ENCODE measurements around the gene CCN2. TPM values are rescaled to one million over a fixed set of nuclear protein-coding genes. Genes with fewer than 3 reads are reported as not detected.

CCN2 gene
- total and polyA plus RNA-seq, 2 experiments from 2014 or later = 147 to 300 TPM

DNA sequence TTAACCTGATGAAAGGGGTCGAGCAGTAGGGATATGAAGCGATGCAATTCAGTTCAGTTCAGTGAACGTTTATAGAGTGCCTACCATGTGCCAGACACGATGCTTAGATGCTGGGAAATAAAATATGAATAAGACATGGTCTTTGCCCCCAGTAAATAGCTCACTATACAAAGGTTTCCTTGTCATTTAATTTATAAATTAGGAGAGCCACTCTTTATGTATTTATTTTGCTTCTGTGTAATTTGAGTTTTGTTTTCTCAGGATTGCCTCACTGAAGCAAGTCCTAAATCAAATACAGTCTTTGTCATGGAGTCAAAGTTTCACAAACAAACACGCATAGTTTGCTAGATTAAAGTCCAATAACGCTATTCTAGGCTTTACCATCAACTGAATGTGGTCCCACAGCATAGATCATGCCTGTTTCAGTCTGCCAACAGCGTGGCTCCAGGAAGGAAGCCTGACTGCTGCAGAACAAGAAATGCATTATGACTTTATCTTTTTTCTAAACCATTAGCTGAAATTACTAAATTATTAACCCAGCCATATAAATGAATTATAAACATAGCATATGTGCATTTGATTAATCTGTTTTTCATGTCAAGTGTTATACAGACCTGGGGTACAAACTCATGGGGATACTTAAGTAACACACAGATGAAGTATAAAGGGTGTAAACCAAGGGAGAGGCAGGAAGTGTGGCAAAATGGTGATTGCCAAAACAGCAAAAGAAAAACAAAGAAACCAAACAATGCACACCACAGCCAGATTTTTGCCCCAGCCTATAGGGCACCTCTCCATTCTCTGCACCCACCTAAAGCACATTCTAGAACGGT, 29.8 kb upstream of the CCN2 start:
- Histone ChIP-seq H4K20me1 (ENCODE audit: insufficient read depth, poor library complexity, severe bottlenecking) (no peaks in the 10 kb centered on the region), H3K4me2 (peak overlapping the region; percentile 38), H3K4me1 (ENCODE audit: insufficient read depth) (peaks cover 26% of the 10 kb centered on the region), H3K4me3 (no peak overlapping the region), H3K36me3 (replicated peaks; ENCODE audit: insufficient read depth, low read depth) (no peaks in the 10 kb centered on the region), H3K9me2 (replicated peaks; ENCODE audit: insufficient read depth) (no peaks in the 10 kb centered on the region), H2AFZ (no peak overlapping the region), H3K9me3 (ENCODE audit: low read depth) (no peaks in the 10 kb centered on the region), H3K27me3 (no peaks in the 10 kb centered on the region), H3K79me2 (no peaks in the 10 kb centered on the region), H3K27ac (peak overlapping the region; percentile 21)
- DNase-seq (ENCODE audit: low spot score) = peak; percentile 38
- WGBS (ENCODE audit: low lambda C conversion rate, missing lambda C conversion rate) = 62% methylated on average over 8 of the region's 8 CpGs
- TF ChIP-seq EZH2phosphoT487 (IDR thresholded peaks at IDR 0.05; ENCODE audit: low read depth, severe bottlenecking, unreplicated experiment) = no peak
- TF ChIP-seq EZH2 (IDR thresholded peaks at IDR 0.05; ENCODE audit: borderline replicate concordance) = no peak
- TF ChIP-seq, protein P1, sequence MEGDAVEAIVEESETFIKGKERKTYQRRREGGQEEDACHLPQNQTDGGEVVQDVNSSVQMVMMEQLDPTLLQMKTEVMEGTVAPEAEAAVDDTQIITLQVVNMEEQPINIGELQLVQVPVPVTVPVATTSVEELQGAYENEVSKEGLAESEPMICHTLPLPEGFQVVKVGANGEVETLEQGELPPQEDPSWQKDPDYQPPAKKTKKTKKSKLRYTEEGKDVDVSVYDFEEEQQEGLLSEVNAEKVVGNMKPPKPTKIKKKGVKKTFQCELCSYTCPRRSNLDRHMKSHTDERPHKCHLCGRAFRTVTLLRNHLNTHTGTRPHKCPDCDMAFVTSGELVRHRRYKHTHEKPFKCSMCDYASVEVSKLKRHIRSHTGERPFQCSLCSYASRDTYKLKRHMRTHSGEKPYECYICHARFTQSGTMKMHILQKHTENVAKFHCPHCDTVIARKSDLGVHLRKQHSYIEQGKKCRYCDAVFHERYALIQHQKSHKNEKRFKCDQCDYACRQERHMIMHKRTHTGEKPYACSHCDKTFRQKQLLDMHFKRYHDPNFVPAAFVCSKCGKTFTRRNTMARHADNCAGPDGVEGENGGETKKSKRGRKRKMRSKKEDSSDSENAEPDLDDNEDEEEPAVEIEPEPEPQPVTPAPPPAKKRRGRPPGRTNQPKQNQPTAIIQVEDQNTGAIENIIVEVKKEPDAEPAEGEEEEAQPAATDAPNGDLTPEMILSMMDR (IDR thresholded peaks at IDR 0.05; ENCODE audit: poor library complexity) = no peak

DNA sequence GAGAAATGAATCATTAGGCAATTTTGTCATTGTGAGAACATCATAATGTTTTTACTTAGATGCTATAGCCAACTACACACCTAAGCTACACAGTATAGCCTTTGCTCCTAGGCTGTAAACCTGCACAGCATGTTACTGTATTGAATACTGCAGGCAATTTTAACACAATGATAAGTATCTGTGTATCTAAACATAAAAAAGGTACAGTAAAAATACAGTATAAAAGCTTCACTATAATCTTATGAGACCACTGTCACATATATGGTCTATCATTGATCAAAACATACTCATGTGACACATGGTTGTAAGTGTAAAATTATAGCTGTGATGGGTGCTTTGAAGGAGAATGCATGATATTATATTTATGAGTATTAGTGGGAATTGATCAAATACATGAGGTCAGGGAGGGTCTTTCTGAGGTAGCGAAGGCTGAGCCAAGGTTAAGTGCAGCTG, 29.2 kb upstream of the CCN2 start:
- Histone ChIP-seq H4K20me1 (ENCODE audit: insufficient read depth, poor library complexity, severe bottlenecking) (no peaks in the 10 kb centered on the region), H3K27me3 (no peaks in the 10 kb centered on the region), H3K79me2 (no peaks in the 10 kb centered on the region), H3K4me1 (ENCODE audit: insufficient read depth) (peaks cover 26% of the 10 kb centered on the region), H3K27ac (peak overlapping the region; percentile 12), H3K4me3 (no peak overlapping the region), H3K9me2 (replicated peaks; ENCODE audit: insufficient read depth) (no peaks in the 10 kb centered on the region), H3K9me3 (ENCODE audit: low read depth) (no peaks in the 10 kb centered on the region), H3K4me2 (no peak overlapping the region), H3K36me3 (replicated peaks; ENCODE audit: insufficient read depth, low read depth) (no peaks in the 10 kb centered on the region), H2AFZ (no peak overlapping the region)
- 79% methylated on average over 1 of the region's 1 CpG for WGBS (ENCODE audit: low lambda C conversion rate, missing lambda C conversion rate)
- TF ChIP-seq EZH2 (IDR thresholded peaks at IDR 0.05; ENCODE audit: borderline replicate concordance) (no peak), EZH2phosphoT487 (IDR thresholded peaks at IDR 0.05; ENCODE audit: low read depth, severe bottlenecking, unreplicated experiment) (no peak)
- TF ChIP-seq, protein P1 (IDR thresholded peaks at IDR 0.05; ENCODE audit: poor library complexity) = no peak
- no peak for DNase-seq (ENCODE audit: low spot score)

DNA sequence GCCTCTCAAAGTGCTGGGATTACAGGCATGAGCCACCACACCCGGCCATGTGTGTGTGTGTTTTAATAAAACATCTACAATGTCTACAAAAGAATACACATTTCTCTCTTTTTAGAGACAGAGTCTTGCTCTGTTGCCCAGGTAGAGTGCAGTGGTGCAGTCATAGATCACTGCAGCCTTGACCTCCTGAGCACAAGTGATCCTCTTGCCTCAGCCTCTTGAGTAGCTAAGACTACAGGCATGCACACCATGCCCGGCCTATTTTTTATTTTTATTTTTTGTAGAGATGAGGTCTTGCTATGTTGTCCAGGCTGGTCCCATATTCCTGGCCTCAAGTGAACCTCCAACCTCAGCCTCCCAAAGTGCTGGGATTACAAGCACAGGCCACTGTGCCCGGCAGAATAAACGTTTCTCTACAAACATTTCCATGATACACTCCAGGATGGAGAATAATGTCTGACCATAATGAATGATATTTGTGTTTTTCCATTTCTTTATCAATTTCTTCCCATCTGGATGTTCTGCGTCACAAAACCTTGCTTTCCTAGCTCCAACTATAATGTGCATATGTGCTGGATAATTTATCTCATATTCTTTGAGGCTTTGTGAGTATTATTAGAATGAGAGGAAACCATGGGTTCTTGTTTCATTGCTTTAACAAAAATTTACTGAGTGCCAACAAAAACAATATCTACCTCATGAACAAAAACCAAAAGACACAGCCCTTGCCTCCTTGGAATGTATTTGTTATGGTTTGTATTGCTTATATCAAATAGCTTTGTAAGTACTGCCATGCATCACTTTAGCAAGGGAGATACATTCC, 28.6 kb upstream of the CCN2 start:
- no peak overlapping the region for H2AFZ ChIP-seq
- H3K4me3 ChIP-seq = no peak overlapping the region
- no peaks in the 10 kb centered on the region for H4K20me1 ChIP-seq (ENCODE audit: insufficient read depth, poor library complexity, severe bottlenecking)
- no peak overlapping the region for H3K27ac ChIP-seq
- H3K27me3 ChIP-seq = no peaks in the 10 kb centered on the region
- peaks cover 26% of the 10 kb centered on the region for H3K4me1 ChIP-seq (ENCODE audit: insufficient read depth)
- no peak overlapping the region for H3K4me2 ChIP-seq
- TF ChIP-seq EZH2phosphoT487 (IDR thresholded peaks at IDR 0.05; ENCODE audit: low read depth, severe bottlenecking, unreplicated experiment) (no peak), EZH2 (IDR thresholded peaks at IDR 0.05; ENCODE audit: borderline replicate concordance) (no peak)
- TF ChIP-seq, protein P1 (IDR thresholded peaks at IDR 0.05; ENCODE audit: poor library complexity) = no peak
- no peaks in the 10 kb centered on the region for H3K9me2 ChIP-seq (replicated peaks; ENCODE audit: insufficient read depth)
- no peaks in the 10 kb centered on the region for H3K79me2 ChIP-seq
- WGBS (ENCODE audit: low lambda C conversion rate, missing lambda C conversion rate) = 91% methylated on average over 5 of the region's 5 CpGs
- no peak for DNase-seq (ENCODE audit: low spot score)
- no peaks in the 10 kb centered on the region for H3K36me3 ChIP-seq (replicated peaks; ENCODE audit: insufficient read depth, low read depth)
- H3K9me3 ChIP-seq (ENCODE audit: low read depth) = no peaks in the 10 kb centered on the region

All from hepatocyte (in vitro differentiated cells).